Endothelial cell of hepatic sinusoid (primary cell): ENCODE measurements around the gene SMC2.

Experiments
- in situ Hi-C: cut with HindIII; loops from 2 replicates; pipeline ENCODE4 v1.10.0; 2017; ENCODE audit warnings: low sequenced_read_pairs

The SMC2 gene

DNA sequence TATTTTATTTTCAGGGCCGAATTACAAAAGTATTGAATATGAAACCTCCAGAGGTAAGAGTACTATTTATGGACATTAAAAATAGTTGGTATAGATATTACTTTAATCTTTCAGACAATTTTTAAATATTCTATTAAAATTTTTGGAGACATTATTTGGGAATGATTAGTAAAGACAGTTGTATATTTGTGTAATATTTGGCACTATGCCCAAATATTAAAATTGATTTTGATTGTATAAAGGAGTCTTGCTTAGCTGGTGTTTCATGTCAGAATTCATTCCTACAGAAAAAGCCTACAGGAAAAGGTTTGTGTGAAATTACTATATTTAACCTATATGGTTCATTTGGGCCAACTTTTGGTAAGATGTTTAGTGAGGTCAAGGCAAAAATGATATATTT, 5.5 kb downstream of the SMC2 start:
- in situ Hi-C loops: no loop called here

DNA sequence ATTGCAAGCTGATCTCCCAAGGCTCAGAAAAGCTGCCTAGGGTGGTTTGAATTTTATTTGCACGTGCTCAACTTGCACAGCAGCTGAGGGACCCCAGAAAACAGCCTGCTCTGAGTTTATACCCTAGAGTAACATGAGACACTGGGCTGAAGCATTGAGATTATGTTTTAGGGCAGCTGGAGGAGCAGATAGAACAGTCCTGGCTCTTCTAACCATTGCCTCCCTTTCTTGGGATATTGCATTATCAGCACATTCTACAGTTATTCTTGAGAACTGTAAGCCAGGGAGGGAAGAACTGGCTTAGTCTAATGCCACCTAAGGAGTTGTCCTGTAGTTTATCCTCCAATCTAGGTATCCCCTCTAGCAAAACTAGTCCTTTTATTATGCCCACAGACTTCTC, 10.3 kb downstream of the SMC2 start:
- in situ Hi-C loops: no loop called here

DNA sequence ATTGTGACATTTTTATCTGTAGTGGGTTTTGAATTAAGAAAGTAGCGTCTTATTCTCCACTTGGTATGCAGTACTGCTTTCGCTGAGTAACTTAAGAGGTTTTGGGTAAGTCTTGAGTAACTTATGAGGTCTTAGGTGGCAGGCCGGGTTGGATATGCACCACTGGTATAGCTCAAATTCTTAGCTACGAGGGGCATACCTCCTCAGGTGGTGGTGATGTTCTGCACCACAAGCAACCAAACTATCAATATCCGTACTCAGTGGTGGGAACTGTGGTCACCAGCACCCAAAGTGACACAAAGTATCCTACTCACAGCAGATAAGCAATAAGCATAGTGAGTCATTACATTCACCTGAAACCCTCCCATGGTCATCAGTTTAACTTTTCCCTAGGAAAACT, 13.7 kb downstream of the SMC2 start:
- in situ Hi-C loops: no loop called here

DNA sequence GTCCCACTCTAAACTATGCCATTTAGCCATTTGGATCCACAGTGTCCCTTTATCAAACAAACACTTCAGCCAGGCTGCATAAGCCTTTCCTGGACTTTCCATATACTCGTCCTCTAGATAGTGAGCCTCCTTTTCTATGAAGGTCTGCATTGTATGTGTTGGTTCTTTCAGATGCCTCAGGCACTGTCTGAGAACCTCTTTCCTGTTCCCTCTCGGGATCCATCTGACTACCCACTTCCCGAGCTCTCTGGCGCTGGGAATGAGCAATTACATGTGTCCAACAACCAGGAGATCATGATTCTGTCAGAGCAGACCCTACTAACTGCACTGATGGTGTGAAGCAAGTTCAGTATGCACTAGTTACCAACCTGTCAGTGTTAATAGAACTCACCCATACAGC, 14.2 kb downstream of the SMC2 start:
- in situ Hi-C loops: no loop called here

DNA sequence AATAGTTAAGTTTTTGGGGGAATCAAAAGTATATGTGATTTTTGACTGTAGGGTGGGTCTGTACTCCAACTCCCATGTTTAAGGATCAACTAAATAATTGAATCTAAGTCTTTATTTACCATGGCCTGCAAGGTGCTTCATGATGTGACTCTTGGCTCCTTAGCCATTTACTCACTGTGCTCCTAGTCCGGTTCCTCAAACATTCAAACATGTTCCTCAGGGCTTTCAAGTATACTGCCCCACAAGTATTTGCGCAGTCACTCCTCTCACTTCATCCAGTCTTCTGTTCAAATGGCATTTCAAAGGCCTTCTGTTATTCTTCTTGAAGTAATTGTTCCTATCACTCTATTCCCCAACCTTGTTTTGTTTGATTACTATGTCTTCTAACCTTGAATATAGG, 16.4 kb downstream of the SMC2 start:
- in situ Hi-C loops: no loop called here

DNA sequence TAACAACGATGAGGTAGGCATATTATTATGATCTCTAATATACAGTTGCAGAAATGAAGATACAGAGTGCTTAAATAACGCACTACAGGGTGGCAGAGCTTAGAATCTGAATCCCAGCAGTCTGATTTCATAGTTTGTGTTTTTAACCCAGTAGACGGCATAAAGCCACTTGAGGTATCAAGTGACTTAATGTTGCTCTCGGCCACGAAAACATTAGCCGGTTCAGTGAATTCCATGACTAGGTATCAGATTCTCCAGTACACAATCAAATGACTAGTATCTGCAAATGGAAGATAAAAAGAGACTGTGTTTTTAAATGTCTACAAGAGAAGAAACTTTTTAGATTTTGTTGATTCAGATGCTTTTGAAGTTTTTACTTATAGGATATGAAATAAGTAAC, 24.8 kb downstream of the SMC2 start:
- in situ Hi-C loops: no loop called here

DNA sequence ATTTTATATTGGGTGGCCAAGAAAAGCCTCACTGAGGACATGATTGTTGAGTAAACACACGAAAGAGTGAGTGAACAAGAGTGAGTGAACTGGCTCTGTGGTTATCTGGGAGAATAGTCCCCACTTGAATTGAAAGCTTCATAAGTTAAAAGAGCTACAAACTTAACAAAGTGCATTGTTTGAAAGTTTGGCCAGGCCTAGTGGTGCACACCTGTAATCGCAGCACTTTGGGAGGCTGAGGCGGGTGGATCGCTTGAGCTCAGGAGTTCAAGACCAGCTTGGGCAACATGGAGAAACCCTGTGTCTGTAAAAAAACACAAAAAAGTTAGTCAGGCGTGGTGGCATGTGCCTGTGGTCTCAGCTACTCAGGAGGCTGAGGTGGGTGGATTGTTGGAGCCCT, 26.9 kb downstream of the SMC2 start:
- in situ Hi-C loops: no loop called here

DNA sequence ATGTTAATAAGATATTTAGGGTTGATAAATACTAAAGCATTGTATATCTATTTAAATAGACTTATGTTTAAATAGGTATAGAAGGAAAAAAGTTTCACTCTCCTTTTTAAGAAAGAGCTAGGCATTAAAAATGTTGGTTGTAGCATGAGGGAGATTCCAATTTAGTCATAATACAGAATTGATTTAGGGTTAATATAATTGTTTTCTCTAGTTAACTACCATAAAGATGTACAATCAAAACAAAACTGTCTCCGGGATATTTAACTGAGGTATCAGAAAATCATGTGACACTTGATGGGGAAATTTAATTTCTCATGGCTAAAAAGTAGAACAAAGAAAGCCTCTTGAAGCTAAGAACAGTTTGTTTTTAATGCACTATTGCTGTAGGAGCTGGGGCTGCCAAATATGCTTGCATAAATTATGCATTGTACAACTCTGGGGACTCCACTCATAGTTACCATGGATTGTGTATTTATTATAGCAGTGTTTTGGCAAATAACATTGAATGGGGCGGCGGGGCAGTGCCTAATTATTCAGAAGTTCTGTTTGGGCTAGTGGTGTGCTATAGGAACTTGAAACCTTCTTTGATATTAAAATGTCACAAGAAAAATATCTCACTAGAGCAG, 44.2 kb downstream of the SMC2 start:
- in situ Hi-C loops: no loop called here

DNA sequence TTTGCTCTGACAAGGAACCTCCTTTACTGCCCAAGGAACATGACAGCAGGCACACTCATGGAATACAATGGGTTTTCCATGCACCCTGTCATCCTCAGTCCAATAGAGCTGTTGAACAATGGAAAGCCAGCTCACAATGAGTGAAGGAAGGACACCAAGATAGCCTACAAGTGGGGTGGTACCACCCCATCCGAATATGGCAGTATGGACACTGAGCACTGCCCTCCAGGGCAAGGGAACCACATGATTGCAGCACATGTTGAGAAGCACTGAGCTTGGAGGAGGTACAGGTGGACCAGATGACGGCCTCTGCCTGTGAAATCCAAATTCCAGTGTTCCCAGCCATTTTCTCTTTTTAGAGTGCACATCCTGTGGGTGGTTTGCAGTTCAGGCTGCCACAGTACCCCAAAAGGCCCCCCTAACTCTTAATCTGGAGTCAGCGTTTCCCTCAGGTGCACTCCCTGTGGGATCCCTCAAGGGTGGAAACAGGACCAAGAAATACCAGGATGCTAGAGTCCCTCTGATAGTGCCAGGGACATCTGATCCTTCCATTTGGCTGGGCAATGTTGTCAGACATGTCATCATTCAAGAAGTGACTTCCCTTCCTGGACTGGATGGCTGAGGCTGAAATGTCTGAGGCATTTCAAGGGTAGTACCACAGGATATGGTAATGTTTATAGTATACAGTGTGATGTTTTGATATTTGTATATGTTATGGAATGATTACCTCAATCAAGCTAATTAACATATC, 48.9 kb downstream of the SMC2 start:
- in situ Hi-C loops: no loop called here

DNA sequence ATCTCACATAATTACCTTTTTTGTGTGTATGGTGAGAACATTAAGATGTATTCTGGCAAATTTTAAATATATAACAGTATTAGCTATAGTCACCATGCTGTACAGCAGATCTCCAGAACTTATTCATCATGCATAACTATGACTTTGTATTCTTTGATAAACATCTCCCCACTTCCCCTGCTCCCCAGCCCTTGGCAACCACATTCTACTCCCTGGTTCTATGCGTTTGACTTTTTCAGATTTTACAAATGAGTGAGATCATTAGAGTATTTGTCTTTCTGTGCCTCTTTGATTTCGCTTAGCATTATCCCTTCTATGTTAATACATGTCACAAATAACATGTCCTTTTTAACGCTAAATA, 49.4 kb downstream of the SMC2 start:
- in situ Hi-C loops: no loop called here

DNA sequence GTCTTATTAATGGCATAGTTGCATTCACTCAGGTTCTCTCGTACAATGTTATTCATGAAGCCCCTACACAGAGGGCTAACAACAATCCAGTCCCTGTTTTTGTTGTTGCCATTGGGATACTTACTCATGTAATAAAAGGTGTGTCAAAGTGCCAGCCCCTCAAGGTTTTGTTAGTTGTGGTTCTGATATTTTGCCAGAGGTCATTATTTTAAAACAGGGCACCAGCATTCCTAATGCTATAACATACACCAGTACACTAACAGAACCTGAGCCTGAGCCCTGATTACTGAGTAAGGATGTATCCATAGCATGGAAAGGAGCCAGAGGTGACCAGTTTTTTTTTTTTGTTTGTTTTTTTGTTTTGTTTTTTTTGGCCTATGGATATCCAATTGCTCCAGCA, 50.2 kb downstream of the SMC2 start:
- in situ Hi-C loops: no loop called here

DNA sequence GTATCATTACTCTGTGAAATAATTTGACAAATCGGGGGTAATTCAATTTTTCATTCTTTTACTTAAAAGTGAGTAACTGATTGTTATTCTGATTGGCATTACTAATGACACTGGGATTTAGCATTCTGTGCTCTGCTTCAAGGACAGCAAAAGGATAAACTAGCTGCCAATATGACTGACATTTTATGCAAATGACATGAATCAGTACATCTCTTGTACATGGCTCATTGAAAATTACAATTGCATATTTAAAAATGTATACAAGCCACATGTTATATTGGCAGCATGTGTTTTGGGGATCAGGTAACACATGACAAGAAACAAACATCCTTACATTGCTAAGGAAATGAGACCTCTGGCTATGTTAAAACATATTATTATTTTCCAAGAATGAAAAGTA, 79.0 kb downstream of the SMC2 start:
- in situ Hi-C loops: no loop called here

DNA sequence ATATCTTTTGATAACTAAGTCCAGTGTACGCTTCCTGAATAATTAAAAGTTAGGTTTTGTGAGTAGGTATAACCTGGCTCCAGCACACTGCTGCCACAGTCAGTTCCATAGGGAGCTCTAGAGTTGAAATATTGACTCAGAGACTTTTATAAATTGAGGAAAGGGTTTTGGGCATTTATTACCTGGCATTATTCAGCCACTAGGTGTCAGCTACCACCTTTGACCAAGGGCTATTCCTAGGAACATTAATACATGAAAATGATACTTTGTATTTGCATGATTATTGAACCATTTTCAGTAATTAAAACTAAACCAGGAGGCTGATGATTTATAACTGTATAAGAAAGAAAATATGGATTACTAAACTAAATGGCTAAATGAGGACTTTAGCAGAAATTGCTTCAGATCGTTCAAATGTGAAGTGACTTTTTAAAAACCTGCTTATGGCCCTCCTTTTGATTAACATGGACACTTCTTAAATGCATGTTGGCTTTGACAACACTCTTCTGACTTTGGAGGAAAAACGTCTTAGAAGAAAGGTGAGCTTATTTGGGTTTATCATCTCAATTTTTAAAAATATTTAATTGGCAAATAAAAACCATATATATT, 83.0 kb downstream of the SMC2 start:
- in situ Hi-C loops: no loop called here

DNA sequence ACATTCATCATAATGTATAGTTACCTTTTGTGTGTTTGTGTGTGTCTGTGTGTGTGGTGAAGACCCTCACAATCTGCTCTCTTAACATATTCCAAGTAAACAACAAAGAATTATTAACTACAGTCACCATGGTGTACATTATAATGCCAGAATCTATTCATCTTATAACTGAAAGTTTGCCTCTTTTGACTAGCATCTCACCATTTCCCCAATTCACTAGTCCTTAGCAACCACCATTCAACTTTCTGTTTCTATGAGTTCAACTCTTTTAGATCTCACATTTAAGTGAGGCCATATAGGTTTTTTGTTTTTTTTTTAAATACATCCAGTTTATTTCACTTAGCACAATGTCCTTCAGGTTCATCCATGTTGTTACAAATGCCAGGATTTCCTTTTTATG, 83.6 kb downstream of the SMC2 start:
- in situ Hi-C loops: no loop called here
